Measurements from ENCODE around the gene WNT16. TPM values are rescaled to one million over a fixed set of nuclear protein-coding genes. Genes with fewer than 3 reads are reported as not detected.

WNT16 gene
- total and polyA plus RNA-seq, 12 donors, result not detected

DNA sequence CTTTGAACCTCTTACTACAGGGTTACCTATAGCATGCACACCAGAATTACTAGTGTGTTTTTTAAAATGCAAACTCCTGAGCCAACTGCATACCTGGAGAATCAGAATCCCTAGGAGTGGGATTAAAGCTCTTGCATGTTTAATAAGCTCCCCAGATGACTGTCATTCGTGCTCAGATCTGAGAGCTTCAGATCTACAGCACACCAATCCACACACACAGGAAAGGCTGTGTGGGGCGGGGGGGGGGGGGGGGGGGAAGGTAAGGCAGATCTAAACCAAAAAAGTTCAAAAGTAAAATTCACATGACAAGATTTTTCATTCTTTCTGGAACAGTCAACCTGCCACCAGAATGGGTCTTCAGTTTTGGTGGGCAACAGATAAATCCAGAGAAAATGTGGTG, 61.8 kb downstream of the WNT16 start:
- DNase-seq (no peak), ATAC-seq (no peak)
- peaks cover 3 to 29% (median 18%) of the 10 kb centered on the region in 9 donors for H3K4me1 ChIP-seq
- H3K36me3 ChIP-seq, result peaks cover 0 to 5% (median 0%) of the 10 kb centered on the region in 9 donors
- TF ChIP-seq, protein P1, sequence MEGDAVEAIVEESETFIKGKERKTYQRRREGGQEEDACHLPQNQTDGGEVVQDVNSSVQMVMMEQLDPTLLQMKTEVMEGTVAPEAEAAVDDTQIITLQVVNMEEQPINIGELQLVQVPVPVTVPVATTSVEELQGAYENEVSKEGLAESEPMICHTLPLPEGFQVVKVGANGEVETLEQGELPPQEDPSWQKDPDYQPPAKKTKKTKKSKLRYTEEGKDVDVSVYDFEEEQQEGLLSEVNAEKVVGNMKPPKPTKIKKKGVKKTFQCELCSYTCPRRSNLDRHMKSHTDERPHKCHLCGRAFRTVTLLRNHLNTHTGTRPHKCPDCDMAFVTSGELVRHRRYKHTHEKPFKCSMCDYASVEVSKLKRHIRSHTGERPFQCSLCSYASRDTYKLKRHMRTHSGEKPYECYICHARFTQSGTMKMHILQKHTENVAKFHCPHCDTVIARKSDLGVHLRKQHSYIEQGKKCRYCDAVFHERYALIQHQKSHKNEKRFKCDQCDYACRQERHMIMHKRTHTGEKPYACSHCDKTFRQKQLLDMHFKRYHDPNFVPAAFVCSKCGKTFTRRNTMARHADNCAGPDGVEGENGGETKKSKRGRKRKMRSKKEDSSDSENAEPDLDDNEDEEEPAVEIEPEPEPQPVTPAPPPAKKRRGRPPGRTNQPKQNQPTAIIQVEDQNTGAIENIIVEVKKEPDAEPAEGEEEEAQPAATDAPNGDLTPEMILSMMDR (IDR thresholded peaks at IDR 0.05), result no peak
- no peak overlapping the region for H3K4me3 ChIP-seq
- WGBS, 2 donors, result 57 to 85% methylated on average over 2 of the region's 2 CpGs
- intact Hi-C loops (cut with DNase I), result loop anchor here in 1 of 10 donors (5.0 kb wide), 1 partner anchor 57 kb away; no protein-coding TSS in a partner anchor
- no peaks in the 10 kb centered on the region for H3K27me3 ChIP-seq
- no peak overlapping the region for H3K27ac ChIP-seq
- peaks cover 0 to 4% (median 0%) of the 10 kb centered on the region in 11 donors for H3K9me3 ChIP-seq

Other genes with a start within 250 kb of the WNT16 start
- gene FAM3C, start 67.3 kb downstream of the WNT16 start, total RNA-seq, result 10 to 100 TPM; 33.3 to 51.8 (median 43.0) TPM
- 10 to 100 TPM; 16.5 to 60.8 TPM for gene FAM3C, start 67.3 kb downstream of the WNT16 start, polyA plus RNA-seq